GM12878 (cell line): ENCODE measurements around the gene HEG1. TPM values are rescaled to one million over a fixed set of nuclear protein-coding genes. Genes with fewer than 3 reads are reported as not detected.

Experiments
- ATAC-seq: fragments of 200-7000 bp; cut with Tn5 transposase; 3 replicates; pipeline ENCODE4 v1.9.1; 2020; ENCODE audit warnings: mild to moderate bottlenecking, moderate library complexity
- BruUV-seq: library from RNA; stranded (reverse); fragments of 400-500 nt; replicated peaks from 2 replicates; lab custom pipeline; 2021; lab: Mats Ljungman, UMichigan
- CTCF ChIA-PET: fragments of 300-600 bp; sonication (Branson Sonifier 250); formaldehyde crosslinking; extraction: SDS; loops from one replicate; lab custom pipeline; 2021; ENCODE audit warnings: inconsistent platforms; lab: Yijun Ruan, JAX
- POLR2A ChIA-PET: fragments of 350-600 bp; formaldehyde crosslinking; extraction: SDS; loops from one replicate; lab custom pipeline; 2021; ENCODE audit warnings: inconsistent platforms; lab: Charles Lee
- RAD21 ChIA-PET: fragments of 300-600 bp; sonication (Branson Sonifier 250); formaldehyde crosslinking; loops from one replicate; lab custom pipeline; 2023; ENCODE audit warnings: antibody characterized with exemption; ENCODE audit not compliant: unreplicated experiment; lab: Charles Lee
- SMC1A ChIA-PET: fragments of 300-600 bp; sonication (Branson Sonifier 250); formaldehyde crosslinking; loops from one replicate; lab custom pipeline; 2023; ENCODE audit not compliant: unreplicated experiment, uncharacterized antibody; lab: Charles Lee
- DNase-seq: peaks from one replicate; pipeline ENCODE4 v3.0.0-alpha.2; 2011; ENCODE audit warnings: low read depth, low spot score
- FAIRE-seq: peaks from 3 replicates; lab custom pipeline; 2011; peaks lifted over from hg19 to GRCh38; lab: Jason Lieb, UNC
- H2AFZ ChIP-seq: 2 replicates; pipeline ENCODE4 v1.6.0; 2011; ENCODE audit warnings: low read depth, low read length, control low read depth; ENCODE audit not compliant: control insufficient read depth
- H3K27ac ChIP-seq: 2 replicates; pipeline ENCODE4 v1.5.1; 2011; ENCODE audit warnings: control low read depth; ENCODE audit not compliant: control insufficient read depth, insufficient read depth
- H3K27me3 ChIP-seq, 2 experiments: replicated peaks in 1 of 2; 2 replicates each; pipeline versions ENCODE4 v1.6.0 to v1.6.1; 2011; ENCODE audit warnings: low read length in 1 of 2; ENCODE audit not compliant: control insufficient read depth in 2 of 2, insufficient read depth in 2 of 2
- H3K36me3 ChIP-seq, 2 experiments: 2 replicates each; pipeline ENCODE4 v1.5.1; 2011; ENCODE audit warnings: low read length in 1 of 2; ENCODE audit not compliant: control insufficient read depth in 2 of 2, insufficient read depth in 2 of 2
- H3K4me1 ChIP-seq: 2 replicates; pipeline ENCODE4 v1.6.1; 2011; ENCODE audit warnings: mild to moderate bottlenecking, low read length, moderate library complexity, mixed read lengths; ENCODE audit not compliant: control insufficient read depth, insufficient read depth
- H3K4me2 ChIP-seq: 2 replicates; pipeline ENCODE4 v1.6.0; 2011; ENCODE audit warnings: control low read depth; ENCODE audit not compliant: control insufficient read depth, insufficient read depth
- H3K4me3 ChIP-seq: fragments of 200-600 bp; sonication (generic); 2 replicates; pipeline ENCODE4 v1.5.1; 2016
- H3K79me2 ChIP-seq: 2 replicates; pipeline ENCODE4 v1.6.0; 2011; ENCODE audit warnings: low read length; ENCODE audit not compliant: control insufficient read depth, insufficient read depth
- H3K9ac ChIP-seq: 2 replicates; pipeline ENCODE4 v1.8.0; 2011; ENCODE audit warnings: low read length, control low read depth, mixed read lengths; ENCODE audit not compliant: control insufficient read depth, insufficient read depth
- H3K9me3 ChIP-seq: replicated peaks from 3 replicates; pipeline ENCODE4 v1.5.1; 2011; ENCODE audit warnings: mild to moderate bottlenecking, low read length; ENCODE audit not compliant: control insufficient read depth, insufficient read depth
- H4K20me1 ChIP-seq: 2 replicates; pipeline ENCODE4 v1.6.0; 2011; ENCODE audit not compliant: control insufficient read depth, insufficient read depth
- BCL11A ChIP-seq: IDR thresholded peaks from 2 replicates; pipeline ENCODE4 v1.6.1; 2011; ENCODE audit warnings: low read depth, low read length
- BHLHE40 ChIP-seq, 2 experiments: fragments of 450-650 bp in 1 of 2; IDR thresholded peaks; 2 replicates each; pipeline ENCODE4 v1.6.1; 2011 to 2017; ENCODE audit warnings: low read depth in 2 of 2, borderline replicate concordance in 1 of 2, improper control_type of control experiment in 1 of 2, low read length in 1 of 2, mild to moderate bottlenecking in 1 of 2
- NR2C2 ChIP-seq: IDR thresholded peaks from 2 replicates; pipeline ENCODE4 v1.6.1; 2011; ENCODE audit warnings: borderline replicate concordance, low read depth; ENCODE audit not compliant: control insufficient read depth, insufficient read length
- PAX5 ChIP-seq: IDR thresholded peaks from 2 replicates; pipeline ENCODE4 v1.6.1; 2011; ENCODE audit warnings: low read depth, low read length, borderline replicate concordance
- RBBP5 ChIP-seq: fragments of 200-600 bp; sonication (generic); conservative IDR thresholded peaks from 2 replicates; pipeline ENCODE4 v1.6.1; 2016
- RUNX3 ChIP-seq: IDR thresholded peaks from 2 replicates; pipeline ENCODE4 v1.6.1; 2012; ENCODE audit warnings: low read length, inconsistent platforms
- ZBTB40 ChIP-seq: fragments of 450-650 bp; IDR thresholded peaks from 2 replicates; pipeline ENCODE4 v1.6.1; 2016; ENCODE audit warnings: mild to moderate bottlenecking, moderate library complexity, borderline replicate concordance
- WGBS: methylation state at CpG from one replicate; pipeline ENCODE4 v1.1.6; 2016; ENCODE audit warnings: low lambda C conversion rate; ENCODE audit not compliant: insufficient replicate concordance, insufficient coverage; ENCODE audit errors: missing lambda C conversion rate; 5-methylcytosine and 5-hydroxymethylcytosine counted together
- in situ Hi-C: fragments of 300-500 bp; cut with MboI; formaldehyde crosslinking; loops from 9 replicates; pipeline ENCODE4 v1.14.3; 2018; ENCODE audit warnings: mixed read lengths
- intact Hi-C: fragments of 100-400 bp; cut with micrococcal nuclease; formaldehyde crosslinking; loops from one replicate; pipeline ENCODE4 v1.14.2; 2022; ENCODE audit not compliant: unreplicated experiment
- polyA plus RNA-seq, 11 experiments: library from polyadenylated mRNA; depleted of rRNA in 4 of 11; unstranded in 6 of 11; stranded (reverse) in 5 of 11; fragments of >200 nt; fragmentation: Nextera tagmentation in 4 of 11; fragmentation: Illumina TruSeq in 1 of 11; extraction: Ambion mirVana in 4 of 11; extraction: Trizol in 1 of 11; gene quantifications; 1 replicate in 1 of 11; 2 replicates in 10 of 11; pipeline versions ENCODE4 v1.2.1 to v1.2.3, GENCODE V29; 2011 to 2016; ENCODE audit warnings: inconsistent platforms in 2 of 11, missing spikeins in 2 of 11, low read depth in 1 of 11
- total RNA-seq, 4 experiments: library from RNA; depleted of rRNA in 3 of 4; stranded (reverse); fragments of >200 nt in 3 of 4; fragmentation: Illumina TruSeq in 1 of 4; extraction: Trizol in 1 of 4; gene quantifications; 2 replicates each; pipeline versions ENCODE4 v1.2.1 to v1.2.3, GENCODE V29; 2013 to 2021
- TF ChIP-seq, protein P1 (sequence below): fragments of 450-650 bp; IDR thresholded peaks from 2 replicates; pipeline ENCODE4 v1.6.1; 2016; ENCODE audit warnings: mild to moderate bottlenecking
- TF ChIP-seq, protein P2 (sequence below): IDR thresholded peaks from 2 replicates; pipeline ENCODE4 v1.6.1; 2011; ENCODE audit warnings: low read depth, low read length, improper control_type of control experiment, borderline replicate concordance

HEG1 gene
- total and polyA plus RNA-seq, 10 of the 15 experiments (the other 5 are each of a cell fraction or from before 2014, with no cell fraction given) = 2.2 to 32.1 (median 7.6) TPM

DNA sequence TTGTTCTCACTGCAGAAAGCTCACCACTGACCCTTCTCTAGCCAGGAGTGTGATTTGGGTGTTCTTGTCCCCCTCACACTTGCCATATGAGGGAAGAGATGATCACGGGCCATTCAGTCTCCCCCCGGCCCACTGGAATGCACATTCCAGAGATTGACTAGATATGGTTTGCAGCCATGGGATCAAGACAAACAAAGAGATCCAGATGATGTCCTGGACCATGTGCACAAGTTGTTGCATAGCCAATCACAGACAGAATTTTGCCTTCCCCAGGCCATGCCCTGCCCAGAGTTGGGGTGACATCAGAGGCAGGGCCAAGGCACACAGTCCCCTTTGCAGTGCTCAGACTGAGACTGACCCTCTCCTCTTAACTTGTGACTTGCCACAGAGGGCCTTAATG lies 136.0 kb downstream of the HEG1 start:
- Histone ChIP-seq H3K9ac (no peak overlapping the region), H3K36me3 (no peaks in the 10 kb centered on the region), H4K20me1 (no peaks in the 10 kb centered on the region), H3K4me2 (no peak overlapping the region), H3K9me3 (no peaks in the 10 kb centered on the region), H3K4me1 (no peaks in the 10 kb centered on the region), H3K27me3 (peaks cover 0 to 2% of the 10 kb centered on the region in 2 experiments; a peak in 1 of 4 replicates), H3K27ac (no peak overlapping the region), H3K4me3 (no peak overlapping the region), H3K79me2 (no peaks in the 10 kb centered on the region), H2AFZ (no peak overlapping the region)
- ChIA-PET CTCF (interaction anchor here (1.3 to 3.6 kb wide), 3 partner anchors 8 to 666 kb away, joined by 3 to 16 read pairs (median 7); no protein-coding TSS in a partner anchor), POLR2A (no interaction called here), SMC1A (interaction anchor here (0.7 to 1.6 kb wide), 2 partner anchors 12 to 182 kb away, joined by 3 to 4 read pairs; no protein-coding TSS in a partner anchor), RAD21 (no interaction called here)
- in situ Hi-C loops = no loop called here
- no peak for ATAC-seq
- WGBS = 25% methylated on average over 2 of the region's 2 CpGs
- no peak for TF ChIP-seq ZBTB40
- no peak for TF ChIP-seq RUNX3
- TF ChIP-seq NR2C2 = no peak
- TF ChIP-seq RBBP5 = no peak
- TF ChIP-seq, protein P1, sequence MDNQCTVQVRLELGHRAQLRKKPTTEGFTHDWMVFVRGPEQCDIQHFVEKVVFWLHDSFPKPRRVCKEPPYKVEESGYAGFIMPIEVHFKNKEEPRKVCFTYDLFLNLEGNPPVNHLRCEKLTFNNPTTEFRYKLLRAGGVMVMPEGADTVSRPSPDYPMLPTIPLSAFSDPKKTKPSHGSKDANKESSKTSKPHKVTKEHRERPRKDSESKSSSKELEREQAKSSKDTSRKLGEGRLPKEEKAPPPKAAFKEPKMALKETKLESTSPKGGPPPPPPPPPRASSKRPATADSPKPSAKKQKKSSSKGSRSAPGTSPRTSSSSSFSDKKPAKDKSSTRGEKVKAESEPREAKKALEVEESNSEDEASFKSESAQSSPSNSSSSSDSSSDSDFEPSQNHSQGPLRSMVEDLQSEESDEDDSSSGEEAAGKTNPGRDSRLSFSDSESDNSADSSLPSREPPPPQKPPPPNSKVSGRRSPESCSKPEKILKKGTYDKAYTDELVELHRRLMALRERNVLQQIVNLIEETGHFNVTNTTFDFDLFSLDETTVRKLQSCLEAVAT = no peak
- TF ChIP-seq BHLHE40 (IDR thresholded peaks at IDR 0.05; ENCODE audit: borderline replicate concordance in 1 of 2, low read depth in 2 of 2, low read length in 1 of 2) = no peak
- no peak for TF ChIP-seq PAX5
- TF ChIP-seq BCL11A = no peak
- TF ChIP-seq, protein P2, sequence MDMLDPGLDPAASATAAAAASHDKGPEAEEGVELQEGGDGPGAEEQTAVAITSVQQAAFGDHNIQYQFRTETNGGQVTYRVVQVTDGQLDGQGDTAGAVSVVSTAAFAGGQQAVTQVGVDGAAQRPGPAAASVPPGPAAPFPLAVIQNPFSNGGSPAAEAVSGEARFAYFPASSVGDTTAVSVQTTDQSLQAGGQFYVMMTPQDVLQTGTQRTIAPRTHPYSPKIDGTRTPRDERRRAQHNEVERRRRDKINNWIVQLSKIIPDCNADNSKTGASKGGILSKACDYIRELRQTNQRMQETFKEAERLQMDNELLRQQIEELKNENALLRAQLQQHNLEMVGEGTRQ = no peak
- intact Hi-C loops = loop anchor here (10.0 kb wide), 1 partner anchor 245 kb away; no protein-coding TSS in a partner anchor
- BruUV-seq = no TSS peak
- DNase-seq = no peak
- FAIRE-seq = no peak
